GM18520 (cell line): ENCODE results near the gene ELMO1.

Experiments
- ATAC-seq: cut with Tn5 transposase; IDR thresholded peaks from one replicate; pipeline ENCODE4 v1.9.1; 2021; ENCODE audit not compliant: unreplicated experiment

The ELMO1 gene

DNA sequence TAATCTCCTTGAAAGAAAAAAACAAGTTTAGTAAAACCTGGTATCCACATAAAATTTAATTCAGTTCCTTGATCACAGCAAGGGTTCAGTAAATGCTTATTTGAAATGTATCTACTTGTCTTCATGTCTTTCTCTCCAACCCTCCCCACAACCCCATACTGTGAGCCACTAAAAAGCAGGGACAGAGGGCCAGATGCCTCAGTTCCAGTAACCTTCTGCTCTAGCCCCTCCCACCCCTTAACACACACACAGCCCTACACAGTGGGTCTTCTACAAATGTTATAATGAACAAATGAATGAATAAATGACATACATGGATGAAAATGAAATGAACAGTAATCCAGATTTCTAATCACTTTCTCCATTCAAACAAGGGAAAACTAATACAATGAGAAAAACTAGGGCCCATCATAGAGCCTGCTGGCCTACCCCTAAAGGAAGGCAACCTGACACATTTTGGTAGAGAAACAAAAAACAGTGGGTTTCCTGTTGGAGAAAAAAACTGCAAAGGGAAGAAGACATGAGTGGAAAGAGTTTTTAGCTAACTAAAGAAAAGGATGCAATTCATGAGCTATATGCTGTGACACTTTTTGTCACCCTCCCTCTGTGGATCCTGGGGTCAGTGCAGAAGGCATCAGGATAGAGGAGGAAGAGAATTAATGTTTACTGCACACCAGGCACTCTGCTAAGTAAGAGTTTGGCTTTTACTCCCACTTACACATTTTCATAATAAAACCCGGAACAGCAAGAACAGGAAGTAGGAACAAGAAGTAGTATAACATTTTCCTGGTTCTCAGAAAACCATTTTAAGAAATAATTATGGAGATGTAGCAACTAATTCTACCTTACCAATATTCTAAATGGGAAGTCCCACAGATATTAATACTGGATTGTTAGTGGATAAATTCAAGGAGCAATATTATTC, 38.1 kb downstream of the ELMO1 start:
- ATAC-seq, result no peak

DNA sequence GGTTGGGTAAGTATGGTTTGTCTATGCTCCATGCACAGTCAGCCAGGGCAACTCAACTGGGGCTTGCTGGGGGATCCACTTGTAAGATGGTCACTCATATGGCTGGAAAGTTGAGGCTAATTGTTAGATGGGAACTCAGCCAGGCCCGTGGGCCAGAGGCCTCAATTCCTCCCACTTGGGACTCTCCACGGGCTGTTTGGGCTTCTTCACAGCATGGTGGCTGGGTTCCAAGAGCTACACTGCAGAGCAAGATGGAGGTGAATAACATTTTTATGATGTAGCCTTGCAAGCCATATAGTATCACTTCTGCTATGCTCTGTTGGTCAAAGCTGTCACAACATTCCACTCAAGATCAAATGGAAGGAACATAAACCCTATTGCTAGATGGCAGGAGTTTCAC, 39.2 kb downstream of the ELMO1 start:
- no peak for ATAC-seq

DNA sequence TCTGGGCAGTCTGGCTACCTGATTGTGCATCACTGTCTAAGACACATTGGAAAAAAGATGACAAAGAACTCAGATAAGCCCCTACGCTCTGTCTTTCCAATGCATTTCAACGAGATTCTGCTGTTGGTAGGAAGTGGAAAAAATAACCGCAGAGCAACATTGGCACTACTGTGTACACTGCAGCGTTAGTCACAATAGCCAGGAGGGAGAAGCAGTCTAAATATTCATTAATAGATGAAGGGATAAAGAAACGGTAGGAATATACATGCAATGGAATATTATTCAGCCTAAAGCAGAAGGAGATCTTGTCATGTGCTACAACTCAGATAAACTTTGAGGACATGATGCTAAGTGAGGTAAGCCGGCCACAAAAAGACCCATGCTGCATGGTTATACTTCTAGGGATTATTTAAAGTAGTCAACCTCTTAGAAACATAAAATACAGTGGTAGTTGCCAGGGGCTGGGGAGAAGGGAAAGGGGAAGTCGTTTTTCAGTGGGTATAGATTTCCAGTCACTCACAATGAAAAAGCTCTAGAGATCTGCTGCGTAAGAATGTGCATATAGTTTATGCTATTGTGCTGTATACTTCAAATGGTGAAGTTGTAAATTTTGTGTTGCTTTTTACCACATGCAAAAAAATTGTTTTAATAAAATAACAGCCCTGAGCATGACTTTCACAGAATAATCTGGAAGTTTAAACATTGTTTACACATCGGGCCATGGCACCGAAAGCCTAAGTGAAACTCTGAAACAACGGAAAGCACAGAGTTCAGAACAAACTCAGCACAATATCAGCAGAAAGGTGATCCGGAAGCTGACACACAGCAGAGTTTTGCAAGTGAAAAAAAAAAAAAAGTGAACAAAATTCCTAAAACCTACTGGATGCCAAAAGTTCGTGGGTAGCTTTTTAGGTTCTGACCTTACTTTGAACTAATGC, 40.1 kb downstream of the ELMO1 start:
- no peak for ATAC-seq

DNA sequence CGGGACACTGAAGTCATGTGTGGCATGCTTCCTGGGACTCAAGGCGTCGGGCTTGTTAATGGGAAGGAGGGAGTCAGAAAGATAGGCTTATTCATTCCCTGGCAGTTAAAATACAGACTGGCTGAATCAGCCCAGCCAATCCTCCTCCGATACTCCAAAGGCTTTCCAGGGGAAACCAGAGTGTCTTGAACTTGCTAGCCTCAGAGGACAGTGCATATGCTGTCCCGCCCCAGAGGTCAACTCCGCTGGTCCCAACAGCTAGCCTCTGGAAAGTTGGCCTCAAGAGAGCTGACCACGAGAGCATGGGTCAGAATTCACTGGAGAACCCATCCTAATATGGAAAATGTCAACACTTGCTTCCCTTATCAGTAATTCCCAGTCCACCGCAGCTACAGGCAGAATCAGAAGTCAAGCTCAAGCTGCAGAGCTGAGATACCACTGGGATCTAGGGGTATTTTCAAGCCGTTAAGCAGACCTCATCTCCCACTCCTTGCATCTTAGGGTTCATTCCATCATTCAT, 43.0 kb downstream of the ELMO1 start:
- ATAC-seq, result no peak

DNA sequence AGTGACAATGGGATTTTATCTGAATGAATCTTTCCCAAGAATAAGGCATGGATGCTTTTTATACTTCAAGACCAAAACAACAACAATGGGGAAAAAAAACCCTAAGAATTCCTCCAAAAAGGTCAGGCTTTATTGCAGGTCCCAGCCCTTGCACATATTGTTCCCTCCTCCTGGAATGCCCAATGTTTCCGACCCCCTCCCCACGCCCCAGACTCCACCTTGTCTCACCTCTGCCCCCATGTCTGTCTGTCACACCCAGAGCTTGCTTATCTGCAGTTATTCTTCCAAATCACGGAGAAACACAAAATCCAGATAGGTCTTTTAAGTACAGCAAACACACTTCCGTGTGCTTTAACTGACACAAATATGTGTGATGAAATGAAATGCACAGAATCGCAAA, 43.5 kb downstream of the ELMO1 start:
- no peak for ATAC-seq

DNA sequence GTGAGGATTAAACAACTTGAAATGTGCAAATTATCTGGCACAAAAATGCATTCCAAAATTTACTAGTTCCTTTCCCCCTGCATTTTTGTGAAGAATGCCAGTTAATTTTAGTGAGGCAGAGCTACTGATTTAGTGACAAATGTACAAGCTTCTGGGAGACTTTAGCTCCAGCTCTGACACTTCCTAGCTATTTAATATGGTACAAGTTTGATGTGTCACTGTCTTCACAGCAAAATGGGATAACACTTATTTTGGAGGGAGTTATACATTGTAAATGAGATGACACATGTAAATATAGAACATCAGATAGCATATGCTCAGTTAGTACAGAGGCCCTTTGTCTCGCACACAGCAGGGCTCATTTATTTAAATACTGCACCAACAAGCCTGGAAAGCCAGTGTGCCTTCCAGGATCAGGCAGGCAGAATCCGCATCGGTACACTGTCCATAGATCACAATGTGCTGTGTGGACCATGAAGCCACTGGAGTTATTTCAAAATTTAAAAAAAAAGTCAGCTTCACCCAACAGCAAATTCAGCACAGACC, 48.7 kb downstream of the ELMO1 start:
- ATAC-seq, result no peak

DNA sequence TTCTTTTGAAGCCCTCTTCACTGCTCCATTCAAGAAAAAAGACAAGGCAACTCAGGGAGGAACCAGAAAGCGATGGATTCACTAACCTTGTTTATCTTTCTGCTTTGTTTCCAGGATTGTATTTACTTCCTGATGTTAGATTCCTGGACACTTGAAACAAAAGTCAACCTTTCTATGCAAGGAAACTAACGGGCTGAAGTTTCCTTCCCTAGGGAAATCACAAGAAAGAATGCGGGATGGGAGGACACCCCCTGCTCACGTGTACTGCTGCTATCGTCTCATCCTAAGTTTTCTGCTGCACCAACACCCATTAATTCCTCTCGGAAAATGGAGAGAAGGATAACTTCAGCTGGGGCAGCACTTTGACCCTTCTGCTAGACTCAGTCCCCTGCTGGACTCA, 50.3 kb downstream of the ELMO1 start:
- ATAC-seq, result no peak

DNA sequence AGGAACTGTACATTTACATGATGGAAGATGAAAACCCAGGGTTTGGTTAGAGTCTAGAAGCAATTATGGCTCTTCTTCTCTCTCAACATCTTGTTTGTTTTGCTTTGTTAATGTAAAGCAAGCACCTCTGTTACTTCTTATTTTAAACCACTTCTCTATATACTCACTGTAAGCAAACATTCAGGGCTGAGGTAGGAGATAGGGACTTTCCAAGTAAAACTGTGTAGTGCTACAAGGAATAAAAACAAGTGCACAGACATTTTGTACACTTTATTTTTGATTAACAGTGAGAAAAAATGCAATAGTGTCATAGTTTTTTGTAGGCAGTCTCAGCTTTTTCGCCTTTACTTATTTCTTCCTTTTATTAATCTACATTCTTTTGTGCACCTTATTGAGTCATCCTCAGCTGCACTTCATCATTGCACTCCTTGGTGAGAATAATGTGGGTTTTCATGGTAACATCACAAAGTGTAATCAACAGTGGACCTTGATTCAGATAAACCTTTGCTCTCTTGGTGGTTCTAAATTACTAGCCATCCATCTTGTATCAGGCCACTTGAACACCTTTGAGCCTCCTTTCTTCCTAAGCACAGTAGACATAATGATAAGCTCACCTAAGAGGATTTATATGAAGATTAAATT, 52.9 kb downstream of the ELMO1 start:
- no peak for ATAC-seq

DNA sequence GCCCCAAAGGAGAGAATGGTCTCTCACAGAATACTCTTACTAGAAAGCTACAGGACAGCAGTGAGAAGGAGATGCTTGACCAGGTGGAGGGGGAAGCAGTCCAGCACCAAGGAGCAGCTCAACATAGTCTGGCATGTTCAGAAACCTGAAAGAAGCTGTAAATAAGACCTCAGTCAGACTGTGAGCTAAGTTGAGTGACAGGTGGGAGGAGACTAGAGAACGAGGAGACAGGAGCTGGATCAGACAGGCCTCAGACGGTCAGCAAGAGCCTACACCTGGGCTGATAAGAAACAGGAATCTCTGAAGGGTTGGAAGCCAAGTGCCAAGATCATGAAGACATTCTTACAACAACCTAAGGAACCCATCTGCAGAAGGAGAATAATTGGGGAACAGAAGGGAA, 54.5 kb downstream of the ELMO1 start:
- ATAC-seq, result no peak

DNA sequence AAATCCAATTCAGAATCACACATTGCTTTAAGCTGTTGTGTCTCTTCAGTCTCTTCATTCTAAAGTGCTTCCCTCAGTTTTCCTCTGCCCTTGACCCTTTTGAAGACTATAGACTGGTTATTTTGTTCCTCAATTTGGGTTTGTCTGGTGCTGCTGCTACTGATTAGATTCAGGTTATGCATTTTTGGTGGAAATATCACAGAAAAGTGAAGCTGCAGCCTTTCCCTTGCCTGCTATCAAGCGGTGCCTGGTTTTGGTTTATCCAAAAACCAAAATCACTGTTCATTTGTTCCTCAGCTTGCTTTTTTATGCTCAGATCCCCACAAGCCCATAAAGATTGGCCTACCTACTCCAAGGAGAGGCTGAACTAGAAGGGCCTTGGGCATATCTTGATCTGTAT, 55.2 kb downstream of the ELMO1 start:
- no peak for ATAC-seq

DNA sequence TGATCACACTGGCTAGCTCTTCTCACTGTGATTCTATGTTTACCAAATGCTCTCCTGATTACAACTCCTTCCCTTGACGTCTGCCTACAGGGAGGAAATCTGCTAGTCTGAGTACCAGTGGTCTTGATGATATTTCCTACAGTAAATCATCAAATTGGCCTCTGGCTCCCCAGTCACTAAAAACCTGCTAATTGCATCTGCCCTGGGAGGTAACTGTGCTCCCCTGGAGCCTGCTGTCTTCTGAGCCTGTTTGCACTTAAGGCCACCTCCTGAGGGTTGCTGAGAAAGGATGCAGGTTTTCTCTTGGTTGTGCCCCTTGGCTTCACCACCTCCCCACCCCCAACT, 56.0 kb downstream of the ELMO1 start:
- ATAC-seq, result no peak

DNA sequence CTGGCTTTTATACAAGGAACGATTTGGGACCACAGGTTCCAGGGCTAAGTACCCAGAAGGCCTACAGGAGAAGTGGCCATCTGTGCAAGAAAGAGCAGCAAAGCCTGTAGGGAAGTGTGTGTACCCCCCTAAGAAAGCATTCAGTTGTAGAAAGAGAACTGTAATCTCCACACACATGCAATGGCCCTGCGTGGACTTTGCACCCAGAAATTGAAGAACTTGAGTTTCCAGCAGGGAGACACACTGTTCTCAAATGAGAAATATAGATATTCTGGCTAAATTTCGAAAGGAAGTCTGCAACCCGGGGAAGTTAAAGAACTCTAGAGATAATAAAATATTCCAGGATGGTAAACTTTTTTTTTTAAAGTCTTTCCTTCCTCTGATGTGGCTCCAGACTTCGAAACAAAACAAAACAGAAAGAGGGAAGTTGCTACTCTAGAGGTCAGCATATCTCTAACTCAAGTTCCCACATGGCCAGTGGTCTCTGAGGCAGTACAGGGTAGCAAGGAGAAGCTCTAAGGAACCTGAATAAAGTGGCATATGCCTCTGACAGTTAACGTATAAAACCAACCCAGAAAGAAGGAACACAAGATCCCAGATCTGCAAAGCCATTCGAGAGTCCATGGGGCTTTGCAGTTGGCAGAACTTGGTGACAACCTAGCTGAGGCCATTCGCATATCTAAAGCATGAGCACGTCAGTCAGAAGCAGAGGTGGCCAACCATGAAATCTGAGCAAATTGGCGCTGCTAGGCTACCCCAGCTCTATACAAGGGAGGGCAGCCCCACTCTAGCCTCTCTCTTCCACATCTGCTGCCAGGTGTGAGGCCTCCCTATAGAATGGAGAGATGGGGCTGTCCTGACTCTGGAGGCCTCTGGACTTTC, 56.6 kb downstream of the ELMO1 start:
- ATAC-seq, result no peak

DNA sequence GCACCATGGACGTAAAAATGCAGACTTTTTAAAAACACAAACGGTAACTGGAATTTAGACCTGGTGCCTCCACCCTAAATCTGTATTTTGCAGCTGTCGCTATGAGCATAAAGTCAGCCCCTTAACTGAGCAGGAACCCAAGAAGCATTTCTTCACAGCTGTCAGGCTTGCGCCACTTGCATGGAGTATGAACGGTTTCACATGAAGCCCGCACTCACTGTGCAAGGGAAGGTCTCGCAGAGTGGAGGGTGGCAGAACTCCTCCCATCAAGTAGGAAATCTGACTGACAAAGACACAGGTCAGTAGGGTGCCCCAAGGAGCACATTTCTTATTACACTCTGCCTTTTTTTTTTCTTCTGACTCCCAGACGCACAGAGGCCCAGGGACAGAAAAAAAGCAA, 58.5 kb downstream of the ELMO1 start:
- ATAC-seq, result no peak

DNA sequence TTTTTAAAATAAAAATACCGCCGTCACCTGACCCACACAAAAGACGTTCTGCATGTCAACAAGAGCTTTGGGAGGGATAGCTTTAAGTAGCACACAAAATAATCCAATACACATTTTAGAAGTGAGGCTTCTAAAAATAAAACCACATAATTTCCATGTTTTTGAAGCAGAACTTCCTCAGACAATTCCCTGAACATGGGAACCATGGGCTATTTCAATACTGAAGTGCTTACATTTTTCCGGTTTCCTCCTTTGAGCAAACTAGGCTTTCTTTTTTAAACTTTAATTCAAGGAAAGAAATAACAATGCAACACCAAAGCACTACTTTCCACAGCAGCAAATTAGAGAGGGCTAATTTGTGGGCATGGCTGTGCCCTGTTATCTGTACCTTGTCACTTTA, 59.9 kb downstream of the ELMO1 start:
- ATAC-seq, result no peak

DNA sequence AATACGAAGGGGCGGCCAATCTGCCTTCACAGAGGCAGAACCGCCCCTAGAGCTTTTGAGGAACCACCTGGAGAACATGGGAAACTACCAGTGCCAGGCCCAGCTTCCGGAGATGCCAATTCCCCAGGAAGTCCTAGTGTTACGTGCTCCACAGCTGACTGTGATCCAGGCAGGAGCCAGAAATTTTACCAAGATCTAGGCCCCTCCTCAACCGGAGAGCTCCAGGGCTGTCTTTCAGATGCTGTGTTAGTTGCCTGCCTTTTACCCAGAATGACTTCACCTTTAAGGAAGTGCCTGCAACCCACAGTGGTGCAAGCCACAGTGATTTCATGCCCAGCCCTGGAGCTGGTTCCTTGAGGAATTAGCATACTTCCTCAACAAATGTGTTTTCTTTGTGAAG, 62.9 kb downstream of the ELMO1 start:
- ATAC-seq, result no peak

DNA sequence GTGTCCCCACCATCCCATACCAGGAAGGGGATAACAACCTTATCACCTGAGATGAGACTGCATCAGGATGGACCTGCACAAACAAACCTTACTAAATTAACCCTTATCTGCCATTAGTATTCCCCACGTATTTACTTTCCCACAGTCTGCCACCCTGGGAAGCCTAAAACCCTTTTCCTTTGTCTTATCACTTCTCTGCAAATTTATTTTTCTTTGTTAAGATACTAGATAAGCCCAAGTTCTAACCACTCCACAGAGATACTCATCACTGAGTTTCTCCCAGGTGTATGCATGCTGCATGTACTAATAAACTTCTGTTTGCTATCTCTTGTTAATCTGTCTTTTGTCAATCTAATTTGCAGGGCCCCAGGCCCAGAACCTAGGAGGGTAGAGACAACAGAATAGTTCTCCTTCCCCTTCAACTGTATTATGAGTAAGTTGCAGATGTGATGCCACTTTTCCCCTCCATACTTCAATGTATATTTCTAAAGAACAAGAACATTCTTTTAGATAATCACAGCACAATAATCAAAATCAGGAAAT, 66.0 kb downstream of the ELMO1 start:
- ATAC-seq, result no peak

DNA sequence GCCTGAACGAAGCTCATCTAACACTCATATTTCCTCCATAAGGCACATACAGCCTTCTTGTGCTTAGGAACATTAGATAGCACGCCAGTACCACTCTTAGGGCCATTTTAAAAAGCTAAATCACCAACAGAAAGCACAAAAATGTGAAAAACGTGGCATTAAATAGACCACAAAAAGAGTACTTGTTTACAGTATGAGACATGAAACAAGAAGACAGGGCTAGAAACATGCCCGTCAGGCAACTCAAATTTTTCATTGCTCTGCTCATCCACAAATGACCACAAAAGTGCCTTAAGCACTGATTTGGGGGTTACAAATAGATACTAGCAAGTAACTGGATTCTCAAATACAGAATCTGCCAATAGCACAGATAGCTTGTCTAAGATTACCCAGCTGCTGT, 67.8 kb downstream of the ELMO1 start:
- ATAC-seq, result no peak

DNA sequence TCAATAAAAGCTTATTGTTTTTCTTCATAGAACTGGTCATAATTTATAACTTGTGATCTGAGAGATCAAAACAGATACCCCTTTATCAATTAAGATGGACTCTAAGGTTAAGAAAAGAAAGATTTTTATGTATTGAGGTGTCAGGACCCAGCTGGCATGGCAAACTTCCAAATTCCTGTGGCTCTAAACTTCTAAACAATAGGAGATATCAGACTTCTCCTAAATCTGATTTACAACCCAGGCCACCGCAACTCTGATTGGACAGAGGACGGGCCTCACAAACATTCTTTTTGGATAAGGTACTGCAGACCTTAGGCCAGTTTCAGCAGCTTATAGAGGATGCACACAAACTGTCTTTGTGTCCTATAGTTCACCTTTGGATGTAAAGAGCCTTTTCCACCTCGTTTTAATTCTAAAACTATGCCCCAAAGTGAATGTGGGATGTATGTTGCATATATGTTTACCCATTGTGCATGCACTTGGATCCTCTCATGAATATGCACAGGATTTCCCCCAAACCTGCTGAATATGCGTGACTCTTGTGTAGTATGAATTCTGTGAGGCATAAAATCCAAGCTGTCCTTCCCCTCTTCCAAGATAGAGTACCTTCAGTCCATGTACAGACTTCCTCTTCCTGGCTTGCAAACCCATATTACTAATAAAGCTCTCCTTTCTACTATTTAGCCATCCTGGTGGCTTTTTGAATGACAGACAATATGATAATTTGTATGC, 69.0 kb downstream of the ELMO1 start:
- no peak for ATAC-seq

DNA sequence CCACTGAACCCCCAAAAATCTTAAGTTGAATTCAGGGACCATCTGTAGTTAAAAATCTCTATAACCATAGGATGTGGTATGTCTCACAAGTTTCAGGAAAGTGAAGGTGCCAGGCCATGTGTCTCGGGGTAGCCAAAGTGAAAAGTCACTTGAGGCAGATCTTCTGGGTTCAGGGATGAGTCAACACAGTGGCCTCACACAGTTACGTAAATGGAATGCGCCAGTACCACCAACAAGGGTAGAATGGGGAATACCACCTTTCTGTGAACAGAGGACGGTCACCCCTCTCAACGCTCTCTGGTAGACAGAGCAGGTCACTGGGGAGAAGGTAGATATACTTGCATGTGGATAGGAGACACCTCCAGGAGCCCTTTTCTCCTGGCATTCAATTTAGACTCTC, 71.4 kb downstream of the ELMO1 start:
- ATAC-seq, result no peak
